ENCODE results near the gene CD47. TPM values are rescaled to one million over a fixed set of nuclear protein-coding genes. Genes with fewer than 3 reads are reported as not detected.

CD47 gene
- polyA plus RNA-seq, 1 experiment, result 13.4 TPM

DNA sequence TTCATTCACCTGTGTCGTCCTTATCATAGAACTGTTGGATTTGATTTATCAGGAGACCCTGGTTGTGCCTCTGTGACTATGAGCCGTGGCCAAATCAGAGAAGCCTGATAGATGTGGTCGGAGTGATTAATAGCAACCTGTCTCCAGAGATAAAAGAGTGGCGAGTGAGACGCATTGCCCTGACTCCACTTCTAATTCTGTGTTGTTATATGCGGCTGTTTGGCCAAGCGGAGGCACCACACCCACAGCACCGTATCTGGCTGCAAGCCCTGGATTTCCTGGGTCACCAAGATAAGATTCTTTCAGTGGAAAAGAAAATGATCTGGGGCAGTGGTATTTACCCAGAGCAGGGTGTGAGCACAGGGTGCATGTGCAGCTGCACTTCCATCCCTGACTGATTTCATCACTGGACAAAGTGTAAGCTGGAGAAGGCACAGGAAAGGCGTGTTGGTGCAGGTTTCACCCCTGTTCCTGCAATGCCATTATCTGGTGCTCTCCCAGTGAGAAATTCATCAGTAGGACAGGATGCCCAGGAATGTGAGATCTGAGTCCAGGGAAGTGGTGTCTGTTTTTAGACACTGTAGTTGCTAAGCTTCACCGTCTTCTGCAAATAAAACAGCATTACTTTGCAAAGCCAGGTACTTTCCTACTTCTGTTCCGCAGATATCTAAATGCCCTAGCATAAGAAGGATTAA, 84.6 kb downstream of the CD47 start:
- TF ChIP-seq, protein P1, sequence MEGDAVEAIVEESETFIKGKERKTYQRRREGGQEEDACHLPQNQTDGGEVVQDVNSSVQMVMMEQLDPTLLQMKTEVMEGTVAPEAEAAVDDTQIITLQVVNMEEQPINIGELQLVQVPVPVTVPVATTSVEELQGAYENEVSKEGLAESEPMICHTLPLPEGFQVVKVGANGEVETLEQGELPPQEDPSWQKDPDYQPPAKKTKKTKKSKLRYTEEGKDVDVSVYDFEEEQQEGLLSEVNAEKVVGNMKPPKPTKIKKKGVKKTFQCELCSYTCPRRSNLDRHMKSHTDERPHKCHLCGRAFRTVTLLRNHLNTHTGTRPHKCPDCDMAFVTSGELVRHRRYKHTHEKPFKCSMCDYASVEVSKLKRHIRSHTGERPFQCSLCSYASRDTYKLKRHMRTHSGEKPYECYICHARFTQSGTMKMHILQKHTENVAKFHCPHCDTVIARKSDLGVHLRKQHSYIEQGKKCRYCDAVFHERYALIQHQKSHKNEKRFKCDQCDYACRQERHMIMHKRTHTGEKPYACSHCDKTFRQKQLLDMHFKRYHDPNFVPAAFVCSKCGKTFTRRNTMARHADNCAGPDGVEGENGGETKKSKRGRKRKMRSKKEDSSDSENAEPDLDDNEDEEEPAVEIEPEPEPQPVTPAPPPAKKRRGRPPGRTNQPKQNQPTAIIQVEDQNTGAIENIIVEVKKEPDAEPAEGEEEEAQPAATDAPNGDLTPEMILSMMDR (IDR thresholded peaks at IDR 0.05; ENCODE audit: insufficient read depth, low read depth, low read length), result no peak
- no peak overlapping the region for H3K4me3 ChIP-seq (ENCODE audit: low read depth, low read length)
- no peak for DNase-seq (ENCODE audit: low read depth)
- ChIA-PET CTCF (no interaction called here), POLR2A (no interaction called here)
- peaks cover 1% of the 10 kb centered on the region for H3K27me3 ChIP-seq (ENCODE audit: control insufficient read depth, insufficient read depth, low read length)
- H3K36me3 ChIP-seq (ENCODE audit: control insufficient read depth, insufficient read depth, low read length), result no peaks in the 10 kb centered on the region

DNA sequence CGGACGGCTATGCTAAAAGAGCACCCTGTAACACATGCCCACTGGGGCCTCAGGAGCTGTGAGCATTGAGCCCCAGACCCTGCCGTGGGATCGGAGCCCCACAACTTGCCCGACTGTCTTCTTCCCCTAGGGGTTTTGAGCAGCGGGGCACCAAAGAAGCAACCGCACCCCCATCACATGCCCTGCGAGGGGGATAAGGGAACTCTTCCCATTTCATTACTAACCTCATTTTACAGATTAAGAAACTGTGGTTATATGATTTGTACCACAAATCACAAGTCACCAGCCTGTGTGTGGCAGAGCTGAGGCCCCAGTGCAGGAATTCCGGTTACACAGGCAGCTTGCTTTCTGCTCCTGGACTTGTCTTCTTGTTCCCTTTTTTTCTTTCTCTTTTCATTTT, 86.2 kb downstream of the CD47 start:
- no peaks in the 10 kb centered on the region for H3K36me3 ChIP-seq (ENCODE audit: control insufficient read depth, insufficient read depth, low read length)
- ChIA-PET CTCF (no interaction called here), POLR2A (no interaction called here)
- no peak for DNase-seq (ENCODE audit: low read depth)
- H3K27me3 ChIP-seq (ENCODE audit: control insufficient read depth, insufficient read depth, low read length), result peaks cover 3% of the 10 kb centered on the region
- TF ChIP-seq, protein P1 (IDR thresholded peaks at IDR 0.05; ENCODE audit: insufficient read depth, low read depth, low read length), result no peak
- H3K4me3 ChIP-seq (ENCODE audit: low read depth, low read length), result no peak overlapping the region

DNA sequence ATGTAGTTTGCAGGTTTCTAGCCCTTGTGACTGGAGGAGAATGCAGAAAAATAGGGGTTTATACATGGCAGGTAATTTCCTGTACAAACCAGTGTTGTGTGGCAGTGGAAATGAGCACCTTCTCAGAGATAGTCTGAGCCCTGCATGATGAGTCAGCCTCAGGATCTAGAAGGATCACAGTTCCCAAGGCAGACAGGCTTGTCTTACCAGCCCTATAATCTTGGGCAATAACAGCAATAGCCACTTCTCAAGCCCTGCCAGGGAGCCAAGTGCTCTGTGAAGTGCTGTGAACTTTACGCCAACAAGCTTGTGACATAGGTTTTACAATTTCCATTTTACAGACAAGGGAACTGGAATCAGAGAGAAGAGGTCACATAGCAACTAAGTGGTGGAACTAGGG, 89.4 kb downstream of the CD47 start:
- DNase-seq (ENCODE audit: low read depth), result no peak
- H3K27me3 ChIP-seq (ENCODE audit: control insufficient read depth, insufficient read depth, low read length), result peaks cover 3% of the 10 kb centered on the region
- H3K4me3 ChIP-seq (ENCODE audit: low read depth, low read length), result no peak overlapping the region
- POLR2A ChIA-PET, result no interaction called here
- CTCF ChIA-PET, result interaction anchor here (0.7 to 1.4 kb wide), 2 partner anchors 14 to 74 kb away, joined by 3 read pairs; no protein-coding TSS in a partner anchor
- TF ChIP-seq, protein P1 (IDR thresholded peaks at IDR 0.05; ENCODE audit: insufficient read depth, low read depth, low read length), result no peak
- H3K36me3 ChIP-seq (ENCODE audit: control insufficient read depth, insufficient read depth, low read length), result no peaks in the 10 kb centered on the region

DNA sequence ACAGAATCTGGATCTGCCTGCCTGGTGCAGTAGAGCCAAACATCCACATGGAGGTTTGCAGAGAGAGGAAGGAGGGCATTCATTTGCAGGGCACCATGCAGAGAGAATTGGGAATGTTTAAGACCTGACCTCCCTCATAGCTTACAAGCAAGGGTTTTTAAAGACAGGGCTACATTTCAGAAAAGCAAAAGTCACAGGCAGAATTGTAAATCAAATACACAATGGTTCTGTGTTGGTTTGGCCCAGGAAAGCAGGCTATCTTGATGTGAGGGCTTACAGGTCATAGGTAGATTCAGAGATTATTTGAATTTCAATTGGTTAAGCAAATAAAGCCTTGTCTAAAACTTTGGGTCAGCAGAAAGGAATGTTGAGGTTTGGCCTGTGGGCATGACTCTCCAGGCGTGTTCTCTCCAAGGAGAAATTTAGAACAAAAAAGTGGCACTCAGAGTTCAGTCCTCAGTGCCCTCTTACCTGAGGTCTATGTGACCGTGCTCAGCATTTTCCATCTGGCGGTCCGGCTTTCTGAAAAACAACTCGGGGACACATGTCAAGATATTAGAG, 91.5 kb downstream of the CD47 start:
- Histone ChIP-seq H3K4me3 (ENCODE audit: low read depth, low read length) (no peak overlapping the region), H3K36me3 (ENCODE audit: control insufficient read depth, insufficient read depth, low read length) (no peaks in the 10 kb centered on the region), H3K27me3 (ENCODE audit: control insufficient read depth, insufficient read depth, low read length) (peaks cover 3% of the 10 kb centered on the region)
- ChIA-PET POLR2A (no interaction called here), CTCF (no interaction called here)
- no peak for DNase-seq (ENCODE audit: low read depth)
- TF ChIP-seq, protein P1 (IDR thresholded peaks at IDR 0.05; ENCODE audit: insufficient read depth, low read depth, low read length), result no peak

DNA sequence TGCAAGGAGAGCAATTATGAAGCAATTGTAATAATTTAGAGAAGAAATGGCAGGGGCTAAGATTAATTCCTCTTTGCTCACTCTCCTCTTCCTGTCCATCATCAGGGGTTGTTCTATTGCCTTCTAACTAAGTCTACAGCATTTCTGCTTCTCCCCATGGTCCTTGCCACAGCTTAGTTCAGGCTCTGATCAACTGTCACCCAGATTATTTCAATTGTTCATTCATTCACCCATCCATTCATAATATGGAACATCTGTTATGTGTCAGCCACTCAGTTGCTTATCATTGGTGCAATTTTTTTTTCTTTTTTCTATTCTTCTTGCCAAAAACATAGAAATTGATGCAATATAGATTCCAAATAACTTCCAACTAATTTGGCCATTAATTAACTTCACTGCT, 93.2 kb downstream of the CD47 start:
- H3K36me3 ChIP-seq (ENCODE audit: control insufficient read depth, insufficient read depth, low read length), result no peaks in the 10 kb centered on the region
- TF ChIP-seq, protein P1 (IDR thresholded peaks at IDR 0.05; ENCODE audit: insufficient read depth, low read depth, low read length), result no peak
- DNase-seq (ENCODE audit: low read depth), result no peak
- H3K27me3 ChIP-seq (ENCODE audit: control insufficient read depth, insufficient read depth, low read length), result peaks cover 1% of the 10 kb centered on the region
- ChIA-PET POLR2A (no interaction called here), CTCF (no interaction called here)
- no peak overlapping the region for H3K4me3 ChIP-seq (ENCODE audit: low read depth, low read length)

Data from BJ (cell line).